Measurements from ENCODE around the gene STK40. TPM values are rescaled to one million over a fixed set of nuclear protein-coding genes. Genes with fewer than 3 reads are reported as not detected.

STK40 gene
- total and polyA plus RNA-seq, 2 experiments from 2014 or later, result 8.1 to 20.2 TPM

GRCh38 chr1:36321119-36321951, 64.4 kb downstream of the STK40 start:
- peaks cover 35% of the 10 kb centered on the region for H3K27me3 Mint-ChIP-seq (ENCODE audit: insufficient read depth, low read depth, poor library complexity)
- H3K4me2 ChIP-seq, result peak overlapping the region; percentile 94
- H3K9me3 Mint-ChIP-seq, result no peaks in the 10 kb centered on the region
- peaks cover 22% of the 10 kb centered on the region for H3F3A ChIP-seq (replicated peaks; ENCODE audit: low read depth)
- peaks cover 47% of the 10 kb centered on the region for H3K27me3 ChIP-seq (ENCODE audit: insufficient read depth)
- no peaks in the 10 kb centered on the region for H3K79me2 ChIP-seq (replicated peaks; ENCODE audit: insufficient read depth)
- peaks cover 15% of the 10 kb centered on the region for H3K4me1 Mint-ChIP-seq
- TF ChIP-seq EZH2phosphoT487 (IDR thresholded peaks at IDR 0.05; ENCODE audit: unreplicated experiment) (no peak), STAT1 (IDR thresholded peaks at IDR 0.05; ENCODE audit: unreplicated experiment) (no peak), REST (IDR thresholded peaks at IDR 0.05; ENCODE audit: unreplicated experiment) (peak; percentile 8), ETS1 (IDR thresholded peaks at IDR 0.05) (no peak), CREB1 (CRISPR knock-in tag; IDR thresholded peaks at IDR 0.05; ENCODE audit: low read depth) (no peak), POLR2AphosphoS5 (IDR thresholded peaks at IDR 0.05; ENCODE audit: low read depth) (peak; percentile 83), NANOG (IDR thresholded peaks at IDR 0.05; ENCODE audit: borderline replicate concordance) (no peak), JUNB (IDR thresholded peaks at IDR 0.05; ENCODE audit: unreplicated experiment) (no peak), ZNF331 (CRISPR knock-in tag; IDR thresholded peaks at IDR 0.05; ENCODE audit: low read depth) (no peak), ZNF462 (CRISPR knock-in tag; IDR thresholded peaks at IDR 0.05) (no peak), ZNF114 (CRISPR knock-in tag; IDR thresholded peaks at IDR 0.05) (no peak), CTCF (conservative IDR thresholded peaks at IDR 0.05; ENCODE audit: low read depth in 2 of 2) (0 out of 4 replicates have a peak, but pooled peaks of 1 of the 2 experiments have one; percentile 0), EZH2 (IDR thresholded peaks at IDR 0.05; ENCODE audit: low read depth, unreplicated experiment) (peak; percentile 11)
- peak overlapping the region; percentile 66; the same call in 1 of the 2 replicates for H2AFZ ChIP-seq
- peak; percentile 98 for DNase-seq (ENCODE audit: low spot score)
- peaks cover 3% of the 10 kb centered on the region; the same call in 2 of the 3 replicates for H3K36me3 Mint-ChIP-seq (ENCODE audit: low read depth)
- H4K20me1 ChIP-seq (replicated peaks; ENCODE audit: insufficient read depth), result no peaks in the 10 kb centered on the region
- H3K4me1 ChIP-seq (ENCODE audit: insufficient read depth), result peaks cover 18% of the 10 kb centered on the region
- no peaks in the 10 kb centered on the region; the same call in 1 of the 2 replicates for H3K9me2 ChIP-seq (ENCODE audit: insufficient read depth)
- H3K4me3 ChIP-seq, result peak overlapping the region; percentile 88
- peak overlapping the region; percentile 76 for H3K27ac Mint-ChIP-seq
- peak overlapping the region; percentile 90 for H3K27ac ChIP-seq (ENCODE audit: low read depth)
- H3K4me3 Mint-ChIP-seq, result peak overlapping the region; percentile 80
- H3K36me3 ChIP-seq (ENCODE audit: insufficient read depth), result no peaks in the 10 kb centered on the region
- peak; percentile 40 for ATAC-seq
